GM21360 (cell line): ENCODE results near the gene ABITRAM.
"Not testable (repeated sequence)": the region's sequence is repeated elsewhere in the genome, so short reads cannot be mapped to it uniquely, and the experiment has no call there.

ENCODE experiments used
- ATAC-seq: cut with Tn5 transposase; IDR thresholded peaks from one replicate; pipeline ENCODE4 v1.9.1; 2021; ENCODE audit warnings: mild to moderate bottlenecking, moderate library complexity; ENCODE audit not compliant: unreplicated experiment

Gene ABITRAM

GRCh38 chr9:108928386-108928785, 5.8 kb upstream of the ABITRAM start:
- ATAC-seq, result no peak

DNA sequence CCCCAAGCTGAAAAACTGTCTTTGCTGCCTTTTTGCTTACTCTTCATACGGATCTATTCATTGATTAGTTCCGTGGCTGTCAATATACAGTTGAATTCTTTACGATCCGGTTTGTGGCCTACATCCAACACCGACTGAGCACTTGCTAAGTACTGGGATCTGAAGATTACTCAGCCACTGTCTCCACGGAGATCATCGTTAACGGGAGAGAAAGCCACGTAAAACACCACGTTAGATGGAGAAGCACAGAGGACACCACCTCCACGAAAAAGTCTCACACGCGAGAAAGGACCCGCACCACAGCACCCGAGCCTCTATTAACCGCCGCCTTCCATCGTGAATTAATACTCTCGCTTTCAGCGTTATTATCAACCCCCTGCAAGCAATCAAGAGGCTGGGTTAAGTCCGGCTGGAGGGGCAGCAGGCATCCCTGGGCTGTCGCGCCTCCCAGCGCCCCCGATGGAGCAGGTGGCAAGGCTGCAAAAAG, 926 bp upstream of the ABITRAM start:
- no peak for ATAC-seq

- peak; percentile 87 for ATAC-seq
Observed at GRCh38 chr9:108933718-108934322, 380 bp upstream of the ABITRAM start, which contains the start of gene ELP1. ELP1 (minus strand) TSS chr9:108934124; CDS start chr9:108931146, 2,978 bp downstream.

- ATAC-seq, result no peak
Observed at GRCh38 chr9:108937561-108938305, 3.5 kb downstream of the ABITRAM start.

GRCh38 chr9:108939975-108940374, 5.8 kb downstream of the ABITRAM start:
- ATAC-seq, result no peak

- ATAC-seq, result no peak
Observed at GRCh38 chr9:108950168-108950567, 16.0 kb downstream of the ABITRAM start.

GRCh38 chr9:108951578-108951977, 17.4 kb downstream of the ABITRAM start:
- ATAC-seq, result no peak

- peak; percentile 63 for ATAC-seq
Observed at GRCh38 chr9:108953983-108954574, 19.9 kb downstream of the ABITRAM start.

DNA sequence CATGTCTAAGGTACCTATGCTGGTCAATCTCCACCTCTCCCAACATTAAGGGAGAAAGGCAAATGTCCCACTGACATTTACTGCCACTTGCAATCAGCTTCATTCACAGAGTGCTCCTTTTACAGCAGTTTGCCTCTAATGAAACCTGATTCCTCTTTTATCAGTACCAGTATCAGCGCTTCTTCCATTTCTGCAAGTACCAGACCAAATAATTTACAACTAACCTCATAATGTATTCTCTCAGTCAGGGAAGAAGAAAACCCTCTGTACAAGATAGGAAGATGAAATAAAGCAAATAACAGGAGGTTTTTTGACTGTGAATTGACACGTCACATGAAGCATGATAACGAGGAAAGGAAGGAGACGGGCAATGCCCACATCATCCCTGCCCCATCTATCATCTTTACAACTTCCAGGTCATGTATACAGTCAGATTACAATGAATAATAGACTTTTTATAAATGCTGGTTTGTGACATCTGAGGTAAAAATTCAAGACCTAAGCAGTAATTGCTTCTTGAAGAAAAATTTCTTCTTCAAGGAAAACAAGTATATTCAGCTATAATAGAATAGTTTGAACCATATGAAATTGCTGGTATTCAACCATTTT, 21.9 kb downstream of the ABITRAM start:
- ATAC-seq, result no peak

DNA sequence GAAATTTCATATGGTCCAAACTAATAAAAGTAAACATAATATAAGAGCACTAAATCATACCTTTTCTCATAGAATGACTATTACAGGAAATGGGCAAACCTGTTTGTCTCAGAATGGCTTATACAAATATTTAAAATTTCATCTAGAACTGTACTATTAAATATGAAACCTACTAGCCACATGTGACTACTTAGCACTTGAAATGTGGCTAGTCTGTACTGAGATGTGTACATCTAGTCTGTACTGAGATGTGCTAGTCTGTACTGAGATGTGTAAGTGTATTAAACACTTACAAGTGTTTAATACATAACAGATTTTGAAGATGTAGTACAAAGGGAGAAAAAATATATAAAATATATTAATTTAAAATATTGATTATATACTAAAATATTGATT, 22.4 kb downstream of the ABITRAM start:
- ATAC-seq, result no peak

- ATAC-seq, result no peak
Observed at GRCh38 chr9:108960331-108960730, 26.1 kb downstream of the ABITRAM start.

GRCh38 chr9:108961151-108961550, 27.0 kb downstream of the ABITRAM start:
- ATAC-seq, result no peak

DNA sequence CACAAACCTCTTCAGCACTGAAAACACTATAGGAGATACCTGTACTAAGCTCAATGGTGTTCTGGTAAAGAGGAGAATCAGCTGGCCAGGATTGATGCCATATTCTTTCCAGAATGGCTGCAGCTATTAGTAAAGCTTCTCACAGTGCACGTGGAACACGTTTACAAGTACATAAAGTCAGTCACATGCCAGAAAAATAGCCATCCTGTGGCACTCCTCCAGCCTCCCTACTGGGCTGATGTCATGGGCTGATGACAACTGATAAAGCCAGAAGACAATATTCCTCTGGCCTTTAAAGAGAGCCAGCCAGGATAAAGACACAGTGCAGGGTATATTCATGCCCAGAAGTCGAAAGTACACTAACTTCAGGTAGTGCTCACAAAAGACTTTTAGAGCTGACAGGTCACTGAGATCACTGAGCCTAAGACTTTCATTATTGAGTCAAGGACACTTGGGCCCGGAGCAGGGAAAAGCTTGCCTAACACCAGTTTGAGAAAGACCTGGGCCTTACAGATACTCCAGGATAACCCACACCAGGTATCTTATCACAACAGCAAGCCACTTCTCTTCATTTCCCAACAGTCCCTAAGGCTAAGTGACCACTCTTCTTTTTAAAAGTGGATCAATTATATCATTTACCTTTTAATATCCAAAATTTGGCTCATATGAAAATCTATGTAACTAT, 29.4 kb downstream of the ABITRAM start:
- no peak for ATAC-seq

GRCh38 chr9:108967916-108968315, 33.7 kb downstream of the ABITRAM start:
- ATAC-seq, result no peak

DNA sequence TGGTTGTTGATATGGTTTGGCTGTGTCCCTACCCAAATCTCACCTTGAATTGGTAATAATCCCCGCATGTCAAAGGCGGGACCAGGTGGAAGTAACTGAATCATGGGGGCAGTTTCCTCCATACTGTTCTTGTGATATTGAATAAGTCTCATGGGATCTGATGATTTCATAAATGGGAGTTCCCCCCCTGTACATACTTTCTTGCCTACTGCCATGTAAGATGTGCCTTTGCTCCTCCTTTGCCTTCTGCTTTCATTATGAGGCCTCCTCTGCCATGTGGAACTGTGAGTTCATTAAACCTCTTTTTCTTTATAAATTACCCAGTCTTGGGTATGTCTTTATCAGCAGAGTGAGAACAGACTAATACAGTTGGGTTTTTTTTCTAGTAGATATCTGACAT, 37.2 kb downstream of the ABITRAM start:
- not testable (repeated sequence) for ATAC-seq

- ATAC-seq, result no peak
Observed at GRCh38 chr9:108972186-108972585, 38.0 kb downstream of the ABITRAM start.

DNA sequence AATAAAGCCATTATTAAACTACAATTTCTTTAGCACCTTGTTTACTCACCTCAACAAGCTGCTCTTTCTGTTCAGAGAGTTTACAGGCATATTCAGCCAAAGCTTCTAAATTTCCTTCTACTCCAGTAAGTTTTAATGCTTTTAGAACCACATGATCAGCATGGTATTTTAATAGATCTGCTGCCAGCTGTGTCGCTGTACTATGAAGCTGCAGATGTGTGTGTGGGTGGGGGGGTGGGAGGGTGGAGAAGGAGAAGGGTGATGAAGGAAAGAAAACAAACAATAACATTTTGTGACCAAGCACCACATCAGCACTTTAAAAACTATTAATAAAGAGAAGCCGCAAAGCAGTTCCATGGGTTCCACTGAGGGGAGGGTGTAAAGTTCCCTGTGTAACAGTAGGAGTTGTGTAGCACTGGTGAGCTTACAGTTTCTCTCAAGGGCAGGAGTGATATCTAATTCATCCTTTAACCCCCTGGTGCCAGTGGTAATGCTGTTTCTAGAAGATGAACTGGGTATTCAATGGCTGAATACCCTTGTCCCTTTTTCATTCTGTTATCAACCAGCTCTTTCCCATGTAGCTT, 38.5 kb downstream of the ABITRAM start:
- ATAC-seq, result no peak

- no peak for ATAC-seq
Observed at GRCh38 chr9:108973895-108974294, 39.7 kb downstream of the ABITRAM start.

DNA sequence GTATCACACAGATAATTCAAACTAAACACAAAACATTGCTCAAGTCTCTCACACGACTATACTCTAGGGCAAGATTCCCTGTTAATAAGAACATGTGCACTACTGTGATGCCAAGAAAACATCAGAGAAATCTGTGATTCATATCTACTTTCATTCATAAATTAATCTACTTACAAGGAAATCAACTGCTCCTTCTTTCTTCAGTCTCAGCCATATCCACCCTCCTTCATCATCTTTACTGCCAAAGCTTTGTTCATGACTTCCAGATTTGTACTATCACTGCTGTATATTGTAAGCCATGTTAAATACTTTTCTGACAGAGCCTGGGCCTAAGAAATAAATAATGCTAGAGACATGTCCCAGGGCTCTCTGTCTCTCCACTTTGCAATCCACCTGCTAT, 44.0 kb downstream of the ABITRAM start:
- ATAC-seq, result no peak

GRCh38 chr9:108980893-108981292, 46.7 kb downstream of the ABITRAM start:
- no peak for ATAC-seq

DNA sequence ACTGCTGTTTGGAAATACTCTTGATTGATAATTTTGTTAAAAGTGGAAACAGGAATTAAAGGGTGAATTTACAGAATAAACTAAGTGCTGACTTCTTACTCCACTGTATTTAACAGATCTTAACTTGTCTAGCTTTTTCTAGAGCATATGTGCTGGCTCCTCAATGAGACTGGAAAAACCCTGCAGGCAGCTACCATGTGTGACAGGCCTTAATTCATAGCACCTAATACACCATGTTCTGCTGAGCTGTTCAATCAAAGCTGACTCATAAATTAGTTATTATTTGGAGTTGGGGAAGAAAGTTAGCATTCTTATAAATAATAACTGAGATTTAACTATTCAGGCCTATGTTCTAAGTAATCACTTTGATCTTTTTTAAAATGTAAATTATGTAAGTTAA, 49.7 kb downstream of the ABITRAM start:
- no peak for ATAC-seq
